GM18909 (cell line): ENCODE results near the gene PPP3R1.

Source experiments
- ATAC-seq: cut with Tn5 transposase; IDR thresholded peaks from one replicate; pipeline ENCODE4 v1.9.1; 2021; ENCODE audit warnings: mild to moderate bottlenecking; ENCODE audit not compliant: unreplicated experiment, poor library complexity

The PPP3R1 gene, protein sequence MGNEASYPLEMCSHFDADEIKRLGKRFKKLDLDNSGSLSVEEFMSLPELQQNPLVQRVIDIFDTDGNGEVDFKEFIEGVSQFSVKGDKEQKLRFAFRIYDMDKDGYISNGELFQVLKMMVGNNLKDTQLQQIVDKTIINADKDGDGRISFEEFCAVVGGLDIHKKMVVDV

DNA sequence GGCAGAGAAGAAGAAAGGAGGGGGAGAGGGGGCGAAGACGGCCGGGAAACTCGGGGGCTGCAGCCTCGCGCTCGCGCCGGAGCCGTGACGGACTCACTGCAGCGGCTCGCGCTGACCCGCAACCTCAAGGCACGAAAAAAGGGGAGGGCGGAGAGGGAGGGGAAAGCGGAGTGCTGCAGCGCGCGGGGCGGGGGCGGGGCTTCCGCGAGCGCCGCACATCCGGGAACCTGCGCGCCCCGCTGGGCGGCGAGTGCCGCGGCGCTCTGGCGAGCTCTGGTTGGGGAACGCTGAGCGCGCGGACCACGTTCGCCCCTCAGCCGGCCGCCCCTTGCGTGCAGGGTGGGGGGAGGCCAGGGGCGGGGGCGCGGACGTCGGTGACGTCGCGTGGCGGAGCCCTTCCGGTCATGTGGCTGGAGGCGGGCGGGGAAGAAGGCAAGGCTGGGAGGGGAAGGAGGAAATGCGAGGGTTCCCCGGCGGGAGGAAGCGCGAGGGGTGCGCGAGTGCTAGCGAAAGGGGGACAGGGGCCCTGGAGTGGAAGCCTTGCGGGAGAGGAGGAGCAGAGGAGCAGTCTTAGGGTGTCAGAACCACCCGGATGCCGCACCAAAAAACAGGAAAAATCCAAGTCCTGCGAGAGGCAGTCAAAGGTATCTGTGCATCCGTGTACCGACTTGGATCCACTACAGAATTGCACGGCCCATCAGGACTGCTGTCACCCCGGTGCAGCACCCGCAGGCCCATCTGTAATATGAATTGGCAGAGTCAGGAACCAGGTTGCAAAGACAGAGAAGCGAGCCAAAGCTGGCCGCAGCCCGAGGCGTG, at the start of gene PPP3R1:
Gene PPP3R1 (minus strand): TSS at position 133 of the 819 bp plus-strand sequence. CDS start 405 bp downstream, outside the sequence.
- peak; percentile 85 for ATAC-seq

DNA sequence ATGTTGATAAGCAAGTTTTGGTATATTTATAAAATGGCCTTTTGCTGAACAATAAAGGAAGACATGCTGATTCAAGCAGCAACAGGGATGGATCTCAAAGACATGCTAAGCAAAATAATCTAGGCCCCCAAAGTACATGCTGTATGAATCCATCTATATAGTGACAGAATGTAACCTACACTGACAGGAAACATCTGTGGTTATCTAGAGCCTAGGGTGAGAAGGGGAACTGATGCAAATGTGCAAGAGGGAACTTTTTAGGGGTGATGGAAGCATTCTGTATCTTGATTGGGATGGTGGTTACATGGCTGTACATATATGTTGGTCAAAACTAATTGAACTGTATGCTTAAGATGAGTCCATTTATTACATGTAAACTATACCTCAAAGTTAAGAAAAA, 43.2 kb upstream of the PPP3R1 start:
- peak; percentile 78 for ATAC-seq

DNA sequence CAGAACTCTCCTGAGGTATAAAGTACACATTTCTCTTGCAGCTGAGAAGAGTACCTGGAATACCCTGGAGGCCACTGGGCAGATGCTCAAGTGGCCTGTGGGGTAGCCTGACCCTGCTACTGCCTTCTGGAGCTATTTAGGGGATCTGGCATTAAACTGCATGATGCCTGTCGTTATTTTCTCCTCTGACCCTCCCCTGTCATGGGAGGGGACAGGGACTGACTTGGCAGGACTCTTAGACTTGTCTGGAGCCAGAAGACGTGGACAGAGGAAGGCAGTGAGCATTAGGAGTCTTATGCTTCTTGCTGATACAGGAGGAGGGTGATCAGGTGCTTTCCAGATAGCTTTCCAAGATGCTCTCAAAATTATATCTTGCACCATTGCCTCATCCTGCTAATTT, 42.6 kb upstream of the PPP3R1 start:
- ATAC-seq, result no peak

DNA sequence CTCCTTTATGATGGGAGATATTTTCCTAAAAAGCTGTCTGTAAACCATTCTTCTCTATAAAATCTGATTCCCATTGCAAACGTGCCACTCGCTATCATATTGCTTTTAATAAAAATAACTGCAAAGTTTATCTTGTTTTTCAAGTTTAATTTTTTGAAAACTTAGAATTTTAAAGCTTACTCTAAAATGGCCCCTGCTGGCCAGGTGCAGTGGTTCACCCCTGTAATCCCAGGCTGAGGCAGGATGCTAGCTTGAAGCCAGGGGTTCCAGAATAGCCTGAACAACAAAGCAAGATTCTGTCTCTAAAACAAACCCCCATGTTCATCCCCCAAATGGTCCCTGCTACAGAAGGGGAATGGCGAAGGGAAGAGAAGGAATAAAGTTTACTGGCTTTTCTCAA, 41.9 kb upstream of the PPP3R1 start:
- no peak for ATAC-seq

DNA sequence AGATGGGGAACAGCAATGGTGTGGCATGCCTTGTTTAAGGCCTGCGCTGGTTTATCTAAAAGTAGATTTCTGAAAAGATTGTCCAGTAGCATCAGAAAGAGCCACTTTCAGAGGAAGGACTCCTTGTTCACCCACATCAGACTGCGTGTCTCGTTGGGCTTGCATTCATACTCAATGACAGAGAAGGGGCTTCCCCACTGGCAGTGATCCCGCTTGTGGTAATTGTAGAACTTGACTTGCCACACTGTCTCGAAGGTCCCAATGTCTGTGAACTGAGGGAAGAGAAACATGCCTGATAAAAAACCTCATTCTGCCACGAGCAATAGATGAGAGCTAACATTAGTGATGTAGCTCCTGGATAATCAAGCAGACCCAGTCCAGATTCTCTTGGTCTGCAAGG, 41.4 kb upstream of the PPP3R1 start:
- ATAC-seq, result no peak

DNA sequence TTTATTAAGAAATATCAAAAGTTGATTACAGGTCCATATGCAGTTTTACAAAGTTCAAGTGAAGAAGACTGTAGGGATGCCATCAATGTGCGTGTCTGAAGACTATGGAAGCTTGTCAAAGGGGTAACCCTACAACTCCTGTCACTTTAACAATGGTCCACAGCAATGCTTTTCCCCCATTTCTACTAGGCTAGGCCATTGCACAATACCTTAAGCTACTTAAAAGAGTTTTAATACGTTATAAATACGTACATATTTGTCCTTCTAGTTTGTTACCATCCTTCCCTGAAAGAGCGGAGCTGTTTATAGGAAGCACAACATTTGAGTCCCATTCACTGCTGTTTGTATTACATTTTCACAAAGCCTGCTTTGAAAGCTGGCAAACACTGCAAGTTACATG, 40.7 kb upstream of the PPP3R1 start:
- ATAC-seq, result no peak

DNA sequence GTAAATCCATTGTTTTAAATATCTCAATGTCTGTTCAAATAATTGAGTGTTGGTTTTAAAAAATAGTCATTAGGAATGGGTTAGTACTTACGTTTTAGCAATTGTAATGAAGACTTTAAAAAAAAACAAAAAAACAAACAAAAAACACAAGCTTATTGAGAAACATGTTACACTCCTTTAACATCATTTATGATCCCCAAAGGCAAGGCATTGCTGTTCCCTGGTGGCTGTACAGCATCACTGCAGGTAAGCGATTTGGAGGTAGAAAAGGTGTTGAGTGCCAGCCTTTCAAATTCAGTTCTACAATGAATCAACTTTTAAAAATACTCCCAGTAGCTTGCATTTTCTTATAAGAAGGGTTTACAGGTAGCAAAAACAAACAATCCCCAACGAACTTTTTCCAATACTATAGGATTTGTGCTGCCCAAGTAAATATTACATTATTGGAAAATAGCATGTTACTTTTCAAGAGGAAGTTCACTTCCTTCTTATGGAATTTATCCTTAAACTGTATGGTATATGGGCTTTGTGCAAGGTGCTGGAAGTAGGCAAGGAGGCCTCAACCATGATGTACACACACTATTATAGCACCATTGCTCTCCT, 39.9 kb upstream of the PPP3R1 start:
- peak; percentile 56 for ATAC-seq

DNA sequence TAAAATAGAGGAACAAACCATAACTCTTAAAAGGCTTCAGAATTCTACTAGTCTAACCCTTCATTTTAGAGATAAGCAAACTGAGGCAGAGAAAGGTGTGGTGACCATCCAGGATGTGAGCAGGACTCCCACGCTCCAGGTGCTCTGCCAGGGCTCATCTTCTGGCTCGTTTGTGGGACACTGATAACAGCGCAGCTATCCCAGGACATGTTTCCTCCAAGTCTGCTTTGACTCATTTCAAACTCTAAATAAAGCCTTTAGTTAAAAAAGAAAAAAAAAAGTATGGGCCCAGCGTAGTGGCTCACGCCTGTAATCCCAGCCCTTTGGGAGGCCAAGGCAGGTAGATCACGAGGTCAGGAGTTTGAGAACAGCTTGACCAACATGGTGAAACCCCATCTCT, 39.0 kb upstream of the PPP3R1 start:
- ATAC-seq, result no peak

DNA sequence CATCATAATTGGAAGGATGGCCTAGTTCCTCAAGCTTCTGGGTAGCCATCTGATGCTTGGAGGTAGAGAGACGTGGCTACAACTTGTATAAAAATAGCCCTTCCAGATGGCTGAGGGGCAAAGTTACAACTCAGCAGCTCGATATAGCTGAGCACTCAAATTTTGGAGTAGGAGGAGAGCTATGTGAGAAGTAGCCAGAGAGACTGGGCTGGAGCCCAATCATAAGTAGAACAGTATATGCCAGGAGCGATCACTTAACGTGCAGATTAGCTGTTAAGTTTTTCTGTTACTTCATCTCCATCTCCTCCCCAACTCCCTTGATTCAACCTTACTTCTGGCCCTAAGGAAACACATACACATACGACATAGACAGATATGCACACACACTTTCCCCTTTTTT, 38.6 kb upstream of the PPP3R1 start:
- ATAC-seq, result no peak

DNA sequence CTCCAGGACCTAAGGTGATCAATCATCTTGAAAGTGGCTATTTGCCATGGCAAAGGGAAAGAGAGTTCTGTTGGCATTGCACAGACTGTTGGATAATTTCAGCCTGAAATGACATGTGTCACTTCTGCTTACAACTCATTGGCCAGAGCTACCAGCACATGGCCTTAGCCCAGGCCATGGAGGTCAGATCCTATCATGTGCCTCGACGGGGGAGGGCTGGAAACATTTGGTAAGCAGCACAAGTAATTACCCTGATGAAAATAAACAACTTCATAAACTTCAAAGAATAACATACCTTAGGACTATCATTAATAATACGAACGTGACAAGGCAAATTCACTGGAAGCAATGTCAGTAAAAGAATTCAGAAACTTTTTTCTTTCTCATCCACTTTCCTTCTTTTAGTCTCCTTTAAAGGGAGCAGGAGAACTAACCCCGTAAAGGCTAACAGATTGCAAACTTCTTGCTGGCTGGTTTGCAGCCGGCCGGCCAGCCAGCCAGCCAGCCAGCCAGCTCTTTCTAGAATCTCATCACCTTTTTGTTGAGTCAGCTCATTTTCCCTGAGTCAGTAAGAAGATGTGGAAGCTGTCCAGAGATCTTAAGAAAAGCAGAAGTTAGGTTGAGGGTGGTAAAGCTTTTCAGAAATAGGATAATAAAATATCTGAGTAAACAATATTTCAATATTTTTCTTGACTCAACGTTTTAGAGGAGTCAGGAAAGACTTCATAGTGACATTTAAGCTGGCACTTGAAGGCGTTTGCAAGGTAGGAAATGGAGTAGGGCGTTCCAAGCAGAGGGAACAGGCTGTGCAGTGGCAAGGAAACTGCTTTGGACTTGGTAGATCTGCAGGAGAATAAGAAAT, 35.5 kb upstream of the PPP3R1 start:
- ATAC-seq, result no peak

DNA sequence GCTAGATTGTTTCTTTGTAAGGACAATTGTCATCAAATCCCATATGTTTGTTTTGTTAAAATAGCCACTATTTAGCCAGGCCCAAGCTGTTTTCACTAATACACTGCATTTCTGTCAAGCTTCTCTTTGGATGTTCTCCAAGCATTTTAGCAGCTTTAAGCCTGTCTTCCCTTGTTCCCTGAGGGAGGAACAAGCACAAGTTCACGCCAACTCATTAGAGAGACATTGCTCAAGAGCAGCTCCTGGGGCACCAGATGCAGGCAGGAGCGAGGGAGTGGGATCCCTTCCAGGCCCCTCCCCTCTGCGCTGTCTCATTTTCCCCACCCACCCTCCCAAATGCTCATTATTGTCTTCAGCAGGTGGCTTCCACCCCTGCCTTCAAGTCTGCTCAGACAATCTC, 32.6 kb upstream of the PPP3R1 start:
- ATAC-seq, result no peak

DNA sequence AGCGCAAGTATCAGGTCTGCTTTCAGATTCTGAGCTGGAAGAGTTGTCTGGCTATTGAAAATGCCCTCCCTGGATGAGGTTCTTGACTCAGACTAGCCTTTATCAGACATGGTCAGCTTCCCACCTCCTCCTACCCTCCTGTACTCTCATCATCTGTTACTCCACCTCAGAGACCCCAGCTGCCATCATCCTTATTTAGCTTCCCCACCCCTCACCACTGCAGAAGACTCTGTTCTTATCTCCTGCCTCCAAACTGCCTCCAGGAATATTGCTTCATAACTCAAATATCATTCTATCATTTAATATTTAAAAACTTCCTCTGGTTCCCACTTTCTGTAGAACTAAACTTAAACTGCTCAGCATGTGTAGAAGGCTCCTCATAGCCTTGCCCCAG, 31.1 kb upstream of the PPP3R1 start:
- ATAC-seq, result no peak

DNA sequence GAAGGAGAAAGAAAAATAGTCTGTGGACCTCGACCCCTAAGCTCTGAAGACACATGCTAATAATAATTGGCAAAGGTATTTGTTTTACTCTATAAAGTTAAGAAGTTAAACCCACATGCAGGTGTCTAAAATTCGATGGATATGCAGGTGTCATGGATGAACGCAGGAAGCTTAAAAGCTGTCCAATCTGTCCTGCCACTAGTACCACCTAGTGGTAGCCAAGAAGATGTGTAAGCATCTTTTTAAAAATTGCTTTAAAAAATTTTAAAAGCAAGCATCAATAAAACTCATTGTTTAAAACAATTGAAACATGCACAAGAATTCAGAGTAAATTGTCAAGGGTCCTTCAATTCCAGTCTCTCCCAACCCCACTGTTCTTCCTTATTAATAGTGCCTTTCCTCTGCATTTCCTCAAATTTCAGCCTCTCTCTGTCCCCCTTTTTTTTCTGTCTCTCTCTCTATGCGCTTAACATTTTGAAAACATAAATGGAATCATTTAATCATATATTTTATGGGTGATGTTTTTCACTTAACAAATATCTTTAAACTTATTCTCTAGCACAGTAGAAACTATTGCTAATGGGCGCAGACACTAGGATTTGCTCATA, 30.6 kb upstream of the PPP3R1 start:
- no peak for ATAC-seq

DNA sequence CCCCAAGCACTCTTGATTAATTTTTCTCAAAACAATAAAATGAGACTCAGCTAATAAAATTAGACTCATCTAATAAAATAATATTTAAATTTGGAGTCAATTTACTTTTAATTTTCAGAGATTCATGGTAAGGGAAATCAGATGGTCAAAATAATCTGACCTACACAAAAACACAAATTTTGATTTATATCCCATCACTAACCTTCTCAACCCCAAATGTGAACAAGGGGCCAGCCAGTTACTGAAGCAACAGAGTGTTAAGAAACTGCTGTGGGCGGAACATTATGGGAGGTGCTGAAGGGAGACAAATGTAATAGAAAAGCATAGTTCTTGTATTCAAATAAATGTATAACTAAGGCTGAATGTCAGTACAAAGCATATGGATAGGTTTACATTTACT, 28.5 kb upstream of the PPP3R1 start:
- no peak for ATAC-seq

DNA sequence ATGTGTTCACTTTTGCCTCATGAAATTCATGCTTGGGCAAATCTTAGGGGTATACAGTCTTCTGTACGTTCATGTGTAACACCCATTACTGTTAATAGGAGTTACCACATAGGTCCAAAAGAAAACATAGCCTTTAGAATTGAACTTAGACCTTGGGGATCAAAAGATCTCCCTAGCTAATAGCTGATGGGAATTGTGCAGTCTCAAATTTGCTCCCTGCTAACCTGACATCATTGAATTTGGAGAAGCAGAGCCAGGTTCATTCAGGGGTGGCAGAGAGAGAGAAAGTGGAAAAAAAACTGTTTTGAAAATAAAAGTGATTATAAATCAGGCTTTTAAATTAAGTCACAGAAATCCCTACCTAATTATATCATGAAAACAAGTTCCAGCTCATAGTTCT, 28.0 kb upstream of the PPP3R1 start:
- ATAC-seq, result no peak

DNA sequence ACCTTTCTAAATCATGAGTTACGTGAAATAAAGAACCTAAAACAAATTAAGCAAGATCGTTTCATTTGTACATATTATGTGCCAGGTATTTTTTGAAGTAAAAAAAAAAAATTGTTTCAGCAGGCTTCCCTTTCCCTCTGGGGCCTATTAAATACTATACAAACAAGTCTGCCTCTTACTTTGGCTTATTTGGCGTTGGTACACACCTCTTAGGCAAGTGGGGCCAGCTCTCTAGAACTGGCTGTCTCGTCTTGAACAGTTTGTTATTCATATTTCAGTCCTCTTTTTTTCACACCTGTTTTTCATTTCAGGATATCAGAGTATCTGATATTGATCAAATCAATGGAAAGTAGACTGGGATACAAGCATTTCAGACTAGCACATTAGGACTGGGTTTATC, 27.4 kb upstream of the PPP3R1 start:
- ATAC-seq, result no peak

DNA sequence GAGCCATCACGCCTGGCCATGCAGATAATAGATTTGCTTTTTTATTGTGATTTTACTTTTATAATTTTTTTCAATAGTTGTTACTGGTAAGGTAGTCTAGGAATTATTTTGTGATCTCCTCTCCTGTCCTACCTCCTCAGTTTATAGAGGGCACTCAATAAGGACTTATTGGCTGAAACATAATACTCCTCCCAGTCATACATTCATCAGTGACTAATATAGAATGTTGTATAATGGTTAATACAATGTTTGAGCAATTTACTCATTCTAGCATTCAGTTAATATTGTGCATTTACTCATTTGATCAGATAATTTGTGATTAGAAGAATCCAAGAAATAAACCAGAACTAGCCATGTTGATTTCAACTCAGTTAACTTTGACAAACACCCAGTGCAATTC, 25.8 kb upstream of the PPP3R1 start:
- no peak for ATAC-seq

DNA sequence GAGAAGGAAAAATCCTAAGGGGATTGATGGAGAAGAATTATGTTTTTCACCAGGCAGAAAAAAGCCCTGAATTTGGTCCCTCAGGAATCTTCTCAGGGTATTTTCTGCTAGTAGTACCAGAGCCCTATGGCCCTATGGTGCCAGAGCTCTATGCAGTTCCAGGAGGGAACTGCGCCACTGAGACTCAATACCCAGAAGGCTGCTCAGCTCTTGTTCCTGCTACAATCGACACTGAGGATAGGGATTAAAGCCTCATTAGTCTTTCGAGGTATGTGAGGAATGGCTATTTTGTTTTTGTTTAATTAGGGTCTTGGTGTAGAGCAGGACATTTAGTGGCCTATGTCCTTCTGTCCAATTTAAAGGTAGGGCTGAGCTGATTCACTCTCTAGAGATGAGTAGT, 21.7 kb upstream of the PPP3R1 start:
- ATAC-seq, result no peak

DNA sequence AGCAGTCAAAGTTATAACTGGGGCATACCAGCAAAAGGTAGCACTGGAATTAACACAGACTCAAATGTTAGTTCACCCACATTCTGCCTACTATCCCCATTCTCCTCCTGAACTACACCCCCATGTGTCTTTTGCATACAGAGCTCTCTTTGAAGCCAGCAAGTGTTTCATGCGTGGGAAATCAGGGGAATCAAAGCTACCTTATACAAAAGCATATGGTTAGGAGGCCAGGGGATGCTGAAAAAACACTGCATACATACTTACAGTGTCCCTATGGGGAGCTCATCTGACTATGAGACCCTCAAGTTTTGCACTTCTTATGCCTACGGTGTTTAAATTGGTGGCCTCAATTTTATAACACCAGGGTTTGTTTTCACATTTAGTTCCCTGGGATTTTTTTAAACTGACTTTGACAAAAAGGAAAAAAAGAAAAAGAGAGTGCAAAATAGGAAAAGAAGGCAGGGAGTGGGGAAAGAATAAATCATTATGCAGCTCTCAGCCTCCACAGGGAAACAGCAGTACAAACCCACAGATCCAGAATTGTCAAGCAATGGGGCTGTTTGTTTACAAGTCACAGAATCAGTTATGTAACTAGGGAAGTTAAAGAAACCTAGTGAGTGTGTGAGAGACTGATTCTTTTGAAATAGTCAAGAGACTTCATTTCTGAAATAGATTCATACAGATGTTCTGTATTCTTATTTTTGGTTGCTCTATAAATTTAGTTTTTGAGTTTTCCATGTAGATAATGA, 20.1 kb upstream of the PPP3R1 start:
- ATAC-seq, result no peak

DNA sequence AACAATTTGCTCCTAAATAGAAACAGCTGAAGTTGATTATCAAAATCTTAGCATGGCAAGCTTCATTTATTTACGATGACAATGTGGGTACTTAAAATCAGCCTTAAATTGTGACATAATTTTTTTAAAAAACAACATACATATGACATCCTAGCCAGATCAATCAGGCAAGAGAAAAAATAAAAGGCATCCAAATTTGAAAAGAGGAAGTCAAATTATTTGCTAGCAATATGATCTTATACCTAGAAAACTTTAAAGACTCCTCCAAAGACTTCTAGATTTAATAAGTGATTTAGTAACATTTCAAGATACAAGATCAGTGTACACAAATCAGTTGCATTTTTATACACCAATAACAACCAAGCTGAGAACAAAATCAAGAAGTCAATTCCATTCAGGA, 14.3 kb upstream of the PPP3R1 start:
- ATAC-seq, result no peak
